BLaER1 (cell line): ENCODE data around the gene DTX1.
A peak's percentile ranks its signal among the peaks of the same experiment; 100 is the strongest.

Experiments
- H3K27ac ChIP-seq: shearing (Covaris generic); formaldehyde crosslinking; 2 replicates; pipeline ENCODE4 v1.8.1; 2022
- H3K27me3 ChIP-seq: shearing (Covaris generic); formaldehyde crosslinking; 2 replicates; pipeline ENCODE4 v1.8.1; 2022
- H3K36me3 ChIP-seq: shearing (Covaris generic); formaldehyde crosslinking; 2 replicates; pipeline ENCODE4 v1.8.1; 2022
- H3K4me1 ChIP-seq: shearing (Covaris generic); formaldehyde crosslinking; 2 replicates; pipeline ENCODE4 v1.8.1; 2022
- H3K4me2 ChIP-seq: shearing (Covaris generic); formaldehyde crosslinking; 2 replicates; pipeline ENCODE4 v1.8.1; 2022
- H3K4me3 ChIP-seq: shearing (Covaris generic); formaldehyde crosslinking; 2 replicates; pipeline ENCODE4 v1.8.1; 2022
- H3K9ac ChIP-seq: shearing (Covaris generic); formaldehyde crosslinking; 2 replicates; pipeline ENCODE4 v1.8.1; 2022
- H3K9me3 ChIP-seq: shearing (Covaris generic); formaldehyde crosslinking; 2 replicates; pipeline ENCODE4 v1.8.1; 2022
- H4K20me1 ChIP-seq: shearing (Covaris generic); formaldehyde crosslinking; 2 replicates; pipeline ENCODE4 v1.8.1; 2022
- Cebpa-rat ChIP-seq: shearing (Covaris generic); IDR thresholded peaks from 2 replicates; pipeline ENCODE4 v1.8.1; 2022

Gene DTX1

DNA sequence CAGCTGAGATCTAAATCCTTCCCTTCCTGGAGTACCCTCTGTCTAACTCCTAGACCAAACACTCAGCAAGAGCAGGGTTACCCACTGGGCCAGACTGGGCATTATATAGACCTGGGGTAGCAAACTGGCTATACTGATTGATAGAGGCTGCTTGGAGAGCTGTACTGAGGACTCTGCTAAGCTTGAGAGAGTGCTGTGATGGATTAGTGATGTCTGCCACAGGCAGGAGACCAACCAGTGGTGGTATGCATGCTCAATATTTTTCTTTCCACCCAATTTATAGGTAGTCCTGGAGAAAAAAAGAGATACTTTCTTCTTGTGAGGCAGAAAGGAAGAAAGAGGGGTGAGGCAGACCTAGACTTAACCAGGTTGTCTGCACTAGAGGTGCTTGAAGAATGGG lies 33.3 kb downstream of the DTX1 start:
- Histone ChIP-seq H3K9me3 (no peaks in the 10 kb centered on the region), H3K27ac (peak overlapping the region; percentile 8; the same call in 1 of the 2 replicates), H3K4me2 (peak overlapping the region; percentile 74), H4K20me1 (peaks cover 53% of the 10 kb centered on the region; the same call in 1 of the 2 replicates), H3K36me3 (peaks cover 28% of the 10 kb centered on the region; the same call in 1 of the 2 replicates), H3K27me3 (no peaks in the 10 kb centered on the region), H3K4me1 (peaks cover 86% of the 10 kb centered on the region), H3K9ac (0 out of 2 replicates have a peak overlapping the region, but pooled peaks have one; percentile 2), H3K4me3 (no peak overlapping the region)
- no peak for TF ChIP-seq Cebpa-rat

DNA sequence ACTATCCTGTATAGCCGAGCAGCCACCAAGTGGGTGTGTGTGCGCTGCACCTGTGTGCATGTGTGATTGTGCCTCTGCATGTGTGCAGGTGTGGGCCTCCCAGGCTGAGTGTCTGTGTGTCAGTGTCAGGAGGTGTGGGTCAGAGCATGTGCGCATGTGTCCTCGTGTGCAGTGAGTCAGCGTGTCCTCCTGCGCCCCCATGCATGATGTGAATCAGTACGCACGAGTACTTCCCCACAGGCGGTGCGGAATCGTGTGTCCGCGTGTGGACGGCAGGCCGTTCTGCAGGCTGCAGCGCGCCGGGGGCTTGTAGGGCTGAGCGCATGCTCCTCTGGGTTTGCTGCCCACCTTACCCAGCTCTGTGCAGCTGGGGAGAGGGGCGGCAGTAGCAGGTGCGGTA lies 34.2 kb downstream of the DTX1 start:
- no peak overlapping the region for H3K27ac ChIP-seq

GRCh38 chr12:113091506-113091905 lies 35.0 kb downstream of the DTX1 start:
- Histone ChIP-seq H3K9me3 (no peaks in the 10 kb centered on the region), H3K27me3 (no peaks in the 10 kb centered on the region), H3K4me3 (no peak overlapping the region), H3K4me2 (peak overlapping the region; percentile 74), H3K4me1 (peaks cover 77% of the 10 kb centered on the region), H3K9ac (no peak overlapping the region), H4K20me1 (peaks cover 53% of the 10 kb centered on the region; the same call in 1 of the 2 replicates), H3K36me3 (peaks cover 42% of the 10 kb centered on the region), H3K27ac (no peak overlapping the region)
- TF ChIP-seq Cebpa-rat = no peak

More for the DNA sequence above, 34.2 kb downstream of the DTX1 start:
- H3K9ac ChIP-seq = no peak overlapping the region
- peaks cover 34% of the 10 kb centered on the region for H3K36me3 ChIP-seq
- H4K20me1 ChIP-seq = peaks cover 53% of the 10 kb centered on the region; the same call in 1 of the 2 replicates
- H3K27me3 ChIP-seq = no peaks in the 10 kb centered on the region
- peaks cover 84% of the 10 kb centered on the region for H3K4me1 ChIP-seq
- no peak for TF ChIP-seq Cebpa-rat
- no peaks in the 10 kb centered on the region for H3K9me3 ChIP-seq
- no peak overlapping the region for H3K4me3 ChIP-seq
- H3K4me2 ChIP-seq = peak overlapping the region; percentile 74

DNA sequence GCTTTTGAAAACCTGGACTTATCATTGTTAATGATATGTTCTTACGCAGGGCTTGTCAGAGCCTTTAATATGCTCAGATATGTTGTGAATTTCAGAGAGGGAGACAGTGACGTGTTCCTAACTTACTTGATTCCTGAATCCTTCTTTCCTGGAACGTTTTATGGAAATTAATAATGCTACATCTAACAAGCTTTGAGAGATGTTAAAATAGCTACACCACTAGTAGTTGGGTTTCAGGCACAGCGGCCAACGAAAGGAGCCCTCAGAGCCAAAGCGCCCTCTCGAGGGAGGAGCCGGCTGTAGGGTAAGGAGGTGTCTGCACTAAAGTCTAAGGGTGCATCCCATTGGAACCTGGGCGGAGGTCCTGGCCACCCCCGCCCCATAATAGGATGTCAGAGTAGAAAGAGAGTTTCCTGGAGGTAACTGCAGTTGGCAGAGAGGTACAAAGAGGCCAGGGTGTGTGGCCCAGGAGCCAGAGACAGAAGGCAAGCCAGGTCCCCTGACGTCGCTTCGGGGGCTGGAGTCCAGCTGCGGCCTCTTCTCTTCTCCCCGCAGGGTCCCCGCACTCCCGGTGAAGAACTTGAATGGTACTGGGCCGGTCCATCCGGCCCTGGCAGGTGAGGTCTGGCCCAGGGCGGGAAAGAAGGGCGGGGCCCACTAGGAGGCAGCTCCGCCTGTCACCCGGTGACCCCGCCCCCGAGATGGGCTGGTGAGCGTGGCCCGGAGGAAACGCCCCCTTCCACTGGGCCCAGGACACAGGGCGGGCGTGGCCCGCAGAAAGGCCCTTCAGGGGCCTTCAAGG lies 36.3 kb downstream of the DTX1 start:
- Histone ChIP-seq H3K4me2 (peak overlapping the region; percentile 74), H3K9me3 (no peaks in the 10 kb centered on the region), H4K20me1 (peaks cover 49% of the 10 kb centered on the region; the same call in 1 of the 2 replicates), H3K27ac (no peak overlapping the region), H3K4me3 (peak overlapping the region; percentile 28; the same call in 1 of the 2 replicates), H3K9ac (no peak overlapping the region), H3K36me3 (peaks cover 51% of the 10 kb centered on the region), H3K27me3 (no peaks in the 10 kb centered on the region), H3K4me1 (peaks cover 67% of the 10 kb centered on the region)
- TF ChIP-seq Cebpa-rat = no peak

GRCh38 chr12:113093409-113094101 lies 37.0 kb downstream of the DTX1 start:
- H3K9ac ChIP-seq = no peak overlapping the region
- H3K27me3 ChIP-seq = no peaks in the 10 kb centered on the region
- H4K20me1 ChIP-seq = peaks cover 48% of the 10 kb centered on the region; the same call in 1 of the 2 replicates
- H3K4me2 ChIP-seq = no peak overlapping the region
- H3K9me3 ChIP-seq = no peaks in the 10 kb centered on the region
- no peak overlapping the region for H3K4me3 ChIP-seq
- no peak for TF ChIP-seq Cebpa-rat
- H3K4me1 ChIP-seq = peaks cover 67% of the 10 kb centered on the region
- peaks cover 46% of the 10 kb centered on the region for H3K36me3 ChIP-seq
- no peak overlapping the region for H3K27ac ChIP-seq

DNA sequence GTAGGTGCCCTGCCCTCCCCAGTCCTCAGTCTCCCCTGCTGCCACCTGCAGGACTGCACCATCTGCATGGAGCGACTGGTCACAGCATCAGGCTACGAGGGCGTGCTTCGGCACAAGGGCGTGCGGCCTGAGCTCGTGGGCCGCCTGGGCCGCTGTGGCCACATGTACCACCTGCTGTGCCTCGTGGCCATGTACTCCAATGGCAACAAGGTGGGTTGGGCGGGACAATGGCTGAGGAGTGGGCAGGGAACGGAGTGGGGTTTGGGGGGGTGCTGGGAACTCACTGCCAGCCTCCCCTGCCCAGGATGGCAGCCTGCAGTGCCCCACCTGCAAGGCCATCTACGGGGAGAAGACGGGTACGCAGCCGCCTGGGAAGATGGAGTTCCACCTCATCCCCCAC lies 38.2 kb downstream of the DTX1 start:
- no peak for TF ChIP-seq Cebpa-rat
- peaks cover 67% of the 10 kb centered on the region for H3K4me1 ChIP-seq
- no peak overlapping the region for H3K9ac ChIP-seq
- no peaks in the 10 kb centered on the region for H3K27me3 ChIP-seq
- peaks cover 36% of the 10 kb centered on the region; the same call in 1 of the 2 replicates for H4K20me1 ChIP-seq
- H3K27ac ChIP-seq = no peak overlapping the region
- H3K4me3 ChIP-seq = no peak overlapping the region
- H3K9me3 ChIP-seq = no peaks in the 10 kb centered on the region
- H3K36me3 ChIP-seq = peaks cover 53% of the 10 kb centered on the region
- no peak overlapping the region for H3K4me2 ChIP-seq

DNA sequence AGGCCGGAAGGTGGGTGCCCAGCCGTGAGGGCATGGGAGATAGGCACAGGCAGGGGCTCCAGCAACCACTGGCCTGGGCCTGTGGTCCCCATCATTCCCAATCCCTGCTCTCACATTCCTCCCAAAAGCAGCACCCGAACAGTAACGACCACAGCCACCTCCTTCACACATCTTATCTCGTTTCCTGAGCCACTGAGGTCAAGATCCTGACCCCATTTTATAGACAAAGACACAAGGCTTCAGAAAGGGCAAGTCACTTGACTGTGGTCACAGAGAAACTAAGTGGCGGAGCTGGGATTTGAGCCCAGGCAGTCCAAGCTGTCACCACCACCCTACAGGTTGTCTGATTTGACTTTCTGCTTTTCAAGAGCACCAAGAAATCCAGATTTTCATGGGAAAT lies 38.9 kb downstream of the DTX1 start:
- Histone ChIP-seq H3K4me3 (no peak overlapping the region), H3K9me3 (no peaks in the 10 kb centered on the region), H3K27me3 (no peaks in the 10 kb centered on the region), H3K4me2 (no peak overlapping the region), H3K36me3 (peaks cover 60% of the 10 kb centered on the region), H3K27ac (no peak overlapping the region), H4K20me1 (peaks cover 29% of the 10 kb centered on the region; the same call in 1 of the 2 replicates), H3K9ac (no peak overlapping the region), H3K4me1 (peaks cover 64% of the 10 kb centered on the region)
- TF ChIP-seq Cebpa-rat = no peak

DNA sequence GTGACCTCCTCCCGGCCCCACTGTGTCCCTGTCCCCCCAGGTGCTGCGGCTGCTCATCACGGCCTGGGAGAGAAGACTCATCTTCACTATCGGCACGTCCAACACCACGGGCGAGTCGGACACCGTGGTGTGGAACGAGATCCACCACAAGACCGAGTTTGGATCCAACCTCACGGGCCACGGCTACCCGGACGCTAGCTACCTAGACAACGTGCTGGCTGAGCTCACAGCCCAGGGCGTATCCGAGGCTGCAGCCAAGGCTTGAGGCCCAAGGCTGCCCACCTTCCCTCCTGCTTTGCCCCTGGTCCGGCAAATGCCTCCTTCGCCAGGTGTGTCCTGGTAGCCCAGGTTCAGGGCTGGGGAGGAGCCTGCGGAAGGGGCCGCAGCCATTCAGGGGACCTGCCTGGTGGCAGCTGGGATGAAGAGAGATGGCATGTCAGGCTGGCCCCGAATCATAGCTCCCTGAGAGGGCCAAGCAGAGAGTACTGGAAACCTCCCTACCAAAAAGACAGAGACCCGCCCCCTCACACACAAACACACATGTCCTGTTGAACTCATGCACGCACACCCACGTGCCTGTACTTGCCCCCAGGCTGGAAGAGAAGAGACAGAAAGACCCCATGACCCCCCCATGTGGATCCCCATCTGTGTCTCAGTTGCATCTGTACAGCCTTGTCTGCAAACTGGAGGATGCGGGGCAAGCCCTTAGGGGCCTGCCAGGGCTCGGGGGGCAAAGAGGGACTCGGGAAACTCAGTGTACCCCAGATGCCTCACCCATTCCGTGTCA lies 40.3 kb downstream of the DTX1 start:
- Histone ChIP-seq H3K27me3 (no peaks in the 10 kb centered on the region), H3K4me1 (peaks cover 61% of the 10 kb centered on the region), H3K4me3 (no peak overlapping the region), H4K20me1 (peaks cover 15% of the 10 kb centered on the region; the same call in 1 of the 2 replicates), H3K27ac (0 out of 2 replicates have a peak overlapping the region, but pooled peaks have one; percentile 6), H3K4me2 (no peak overlapping the region; the same call in 1 of the 2 replicates), H3K36me3 (peaks cover 56% of the 10 kb centered on the region), H3K9ac (0 out of 2 replicates have a peak overlapping the region, but pooled peaks have one; percentile 14), H3K9me3 (no peaks in the 10 kb centered on the region)
- no peak for TF ChIP-seq Cebpa-rat
